K562 (cell line): ENCODE measurements around the gene LCA5L. TPM values are rescaled to one million over a fixed set of nuclear protein-coding genes. Genes with fewer than 3 reads are reported as not detected.

Experiments
- CBFA2T3 ChIP-seq: fragments of 450-650 bp; IDR thresholded peaks from 2 replicates; pipeline ENCODE4 v1.6.1; 2017
- JUND ChIP-seq, 2 experiments: IDR thresholded peaks; 2 replicates in 1 of 2; 3 replicates in 1 of 2; pipeline ENCODE4 v1.6.1; 2011; ENCODE audit warnings: borderline replicate concordance in 2 of 2, low read depth in 2 of 2, low read length in 2 of 2, improper control_type of control experiment in 1 of 2, missing biosample characterization in 1 of 2, missing genetic modification characterization in 1 of 2, missing genetic modification reagents in 1 of 2
- MAZ ChIP-seq, 2 experiments: fragments of 450-650 bp in 1 of 2; sonication (generic) in 1 of 2; formaldehyde crosslinking; IDR thresholded peaks in 1 of 2; conservative IDR thresholded peaks in 1 of 2; 2 replicates each; pipeline versions ENCODE4 v1.4.0 to v1.5.0; 2020; ENCODE audit warnings: mild to moderate bottlenecking in 1 of 2, missing genetic modification reagents in 1 of 2
- POLR2G ChIP-seq: fragments of 200-400 bp; formaldehyde crosslinking; IDR thresholded peaks from 2 replicates; pipeline ENCODE4 v1.6.1; 2017; ENCODE audit warnings: low read depth, mild to moderate bottlenecking, antibody characterized with exemption, low read length, moderate library complexity
- POLR2H ChIP-seq: IDR thresholded peaks from 2 replicates; pipeline ENCODE4 v1.6.1; 2016; ENCODE audit warnings: missing genetic modification characterization, low read depth, mild to moderate bottlenecking, control low read depth, missing compliant biosample characterization, moderate library complexity
- RB1 ChIP-seq: fragments of 450-650 bp; IDR thresholded peaks from 2 replicates; pipeline ENCODE4 v1.6.1; 2017; ENCODE audit warnings: low read depth, mild to moderate bottlenecking
- SMAD4 ChIP-seq: fragments of 250-450 bp; sonication (Bioruptor Pico); conservative IDR thresholded peaks from 2 replicates; pipeline ENCODE4 v1.8.0; 2021; ENCODE audit warnings: inconsistent platforms, mild to moderate bottlenecking, moderate library complexity
- TAF1 ChIP-seq: IDR thresholded peaks from 2 replicates; pipeline ENCODE4 v1.6.1; 2011; ENCODE audit warnings: mild to moderate bottlenecking, low read length, moderate library complexity; ENCODE audit not compliant: insufficient read depth, control insufficient read depth, severe bottlenecking; ENCODE audit errors: extremely low read depth
- ZNF695 ChIP-seq: fragments of 450-650 bp; formaldehyde crosslinking; IDR thresholded peaks from 2 replicates; pipeline ENCODE4 v1.4.0; 2020; ENCODE audit warnings: mild to moderate bottlenecking, moderate library complexity
- ZNF76 ChIP-seq: fragments of 250-450 bp; sonication (Bioruptor Pico); IDR thresholded peaks from 2 replicates; pipeline ENCODE4 v1.4.0; 2020; ENCODE audit warnings: mild to moderate bottlenecking, moderate library complexity, borderline replicate concordance
- polyA plus RNA-seq, 8 experiments: library from polyadenylated mRNA; depleted of rRNA in 4 of 8; stranded (reverse) in 5 of 8; unstranded in 3 of 8; fragments of >200 nt; fragmentation: Nextera tagmentation in 2 of 8; fragmentation: Illumina TruSeq in 1 of 8; extraction: Ambion mirVana in 2 of 8; extraction: Trizol in 1 of 8; gene quantifications; 2 replicates each; pipeline versions ENCODE4 v1.2.1 to v1.2.3, GENCODE V29; 2011 to 2014; ENCODE audit warnings: inconsistent platforms in 1 of 8, missing spikeins in 1 of 8
- total RNA-seq, 7 experiments: library from RNA; depleted of rRNA in 6 of 7; stranded (reverse); fragments of >200 nt in 6 of 7; fragmentation: Illumina TruSeq in 2 of 7; extraction: Trizol in 2 of 7; gene quantifications; 2 replicates each; pipeline versions ENCODE4 v1.2.1 to v1.2.3, GENCODE V29; 2011 to 2021; ENCODE audit warnings: low replicate concordance in 1 of 7
- TF ChIP-seq, protein P1 (sequence below): fragments of 200-800 bp; sonication (Bioruptor generic); IDR thresholded peaks from 2 replicates; pipeline ENCODE4 v1.6.1; 2017; ENCODE audit warnings: missing genetic modification characterization, missing compliant biosample characterization
- TF ChIP-seq, protein P2 (sequence below): fragments of 450-650 bp; IDR thresholded peaks from 2 replicates; pipeline ENCODE4 v1.6.1; 2016; ENCODE audit warnings: antibody characterized with exemption
- TF ChIP-seq, protein P3 (sequence below): fragments of 250-450 bp; sonication (Bioruptor Pico); IDR thresholded peaks from 2 replicates; pipeline ENCODE4 v1.5.0; 2021
- TF ChIP-seq, protein P4 (sequence below): fragments of 450-650 bp; IDR thresholded peaks from 2 replicates; pipeline ENCODE4 v1.7.1; 2018; ENCODE audit warnings: mild to moderate bottlenecking, low read depth; ENCODE audit not compliant: partially characterized antibody
- TF ChIP-seq, protein P5 (sequence below): sonication (generic); formaldehyde crosslinking; IDR thresholded peaks from 2 replicates; pipeline ENCODE4 v1.8.0; 2022; ENCODE audit warnings: mild to moderate bottlenecking, low read depth, missing genetic modification reagents

LCA5L gene
- total and polyA plus RNA-seq, 9 of the 15 experiments (the other 6 are each of a cell fraction or from before 2014, with no cell fraction given): 1.8 to 4.9 (median 3.8) TPM

DNA sequence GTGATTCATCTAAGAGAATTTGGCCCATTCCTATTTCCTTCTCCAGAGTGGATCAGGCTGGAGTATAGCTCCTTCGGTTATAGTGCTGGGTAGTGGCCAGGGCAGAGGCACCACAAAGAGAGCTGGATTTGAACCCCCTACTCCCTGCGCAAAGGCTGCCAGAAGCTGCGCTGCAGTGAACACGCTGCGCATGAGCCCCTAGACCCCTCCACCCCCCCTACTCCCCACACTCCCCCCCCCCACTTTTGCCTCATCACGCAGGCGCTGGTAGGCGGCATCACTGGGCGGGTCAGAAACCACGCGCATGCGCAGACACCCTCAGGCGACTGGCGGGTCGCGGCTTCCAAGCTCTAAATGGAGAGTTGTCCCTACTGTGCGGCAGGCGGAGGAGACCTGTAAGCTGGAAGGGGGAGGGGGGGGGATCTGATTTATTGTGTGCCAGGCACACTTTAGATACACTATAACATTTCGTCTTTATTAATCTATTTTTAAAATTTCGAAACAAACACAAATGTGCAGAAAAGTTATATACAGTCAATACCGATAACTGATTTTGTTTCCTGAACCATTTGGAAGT, 58.0 kb downstream of the LCA5L start (continued):
- TF ChIP-seq, protein P1, sequence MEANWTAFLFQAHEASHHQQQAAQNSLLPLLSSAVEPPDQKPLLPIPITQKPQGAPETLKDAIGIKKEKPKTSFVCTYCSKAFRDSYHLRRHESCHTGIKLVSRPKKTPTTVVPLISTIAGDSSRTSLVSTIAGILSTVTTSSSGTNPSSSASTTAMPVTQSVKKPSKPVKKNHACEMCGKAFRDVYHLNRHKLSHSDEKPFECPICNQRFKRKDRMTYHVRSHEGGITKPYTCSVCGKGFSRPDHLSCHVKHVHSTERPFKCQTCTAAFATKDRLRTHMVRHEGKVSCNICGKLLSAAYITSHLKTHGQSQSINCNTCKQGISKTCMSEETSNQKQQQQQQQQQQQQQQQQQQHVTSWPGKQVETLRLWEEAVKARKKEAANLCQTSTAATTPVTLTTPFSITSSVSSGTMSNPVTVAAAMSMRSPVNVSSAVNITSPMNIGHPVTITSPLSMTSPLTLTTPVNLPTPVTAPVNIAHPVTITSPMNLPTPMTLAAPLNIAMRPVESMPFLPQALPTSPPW (CRISPR knock-in tag): peak; percentile 100
- TF ChIP-seq, protein P2, sequence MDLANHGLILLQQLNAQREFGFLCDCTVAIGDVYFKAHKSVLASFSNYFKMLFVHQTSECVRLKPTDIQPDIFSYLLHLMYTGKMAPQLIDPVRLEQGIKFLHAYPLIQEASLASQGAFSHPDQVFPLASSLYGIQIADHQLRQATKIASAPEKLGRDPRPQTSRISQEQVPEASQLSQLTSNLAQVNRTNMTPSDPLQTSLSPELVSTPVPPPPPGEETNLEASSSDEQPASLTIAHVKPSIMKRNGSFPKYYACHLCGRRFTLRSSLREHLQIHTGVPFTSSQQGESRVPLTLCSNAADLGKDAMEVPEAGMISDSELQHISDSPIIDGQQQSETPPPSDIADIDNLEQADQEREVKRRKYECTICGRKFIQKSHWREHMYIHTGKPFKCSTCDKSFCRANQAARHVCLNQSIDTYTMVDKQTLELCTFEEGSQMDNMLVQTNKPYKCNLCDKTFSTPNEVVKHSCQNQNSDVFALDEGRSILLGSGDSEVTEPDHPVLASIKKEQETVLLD: peak; percentile 98
- TF ChIP-seq, protein P3, sequence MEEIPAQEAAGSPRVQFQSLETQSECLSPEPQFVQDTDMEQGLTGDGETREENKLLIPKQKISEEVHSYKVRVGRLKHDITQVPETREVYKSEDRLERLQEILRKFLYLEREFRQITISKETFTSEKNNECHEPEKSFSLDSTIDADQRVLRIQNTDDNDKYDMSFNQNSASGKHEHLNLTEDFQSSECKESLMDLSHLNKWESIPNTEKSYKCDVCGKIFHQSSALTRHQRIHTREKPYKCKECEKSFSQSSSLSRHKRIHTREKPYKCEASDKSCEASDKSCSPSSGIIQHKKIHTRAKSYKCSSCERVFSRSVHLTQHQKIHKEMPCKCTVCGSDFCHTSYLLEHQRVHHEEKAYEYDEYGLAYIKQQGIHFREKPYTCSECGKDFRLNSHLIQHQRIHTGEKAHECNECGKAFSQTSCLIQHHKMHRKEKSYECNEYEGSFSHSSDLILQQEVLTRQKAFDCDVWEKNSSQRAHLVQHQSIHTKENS: no peak
- TF ChIP-seq POLR2G (peak; percentile 73), ZNF695 (no peak), MAZ (CRISPR knock-in tag; conservative IDR thresholded peaks at IDR 0.05 in 1 of 2, IDR thresholded peaks at IDR 0.05 in 1 of 2) (peak in 1 of 2 experiments; percentile 45; a peak in 2 of 4 replicates), RB1 (0 out of 2 replicates have a peak, but pooled peaks have one; percentile 17), CBFA2T3 (no peak), SMAD4 (CRISPR knock-in tag) (0 out of 2 replicates have a peak, but pooled peaks have one; percentile 10), TAF1 (peak; percentile 63), POLR2H (tag) (peak; percentile 69), ZNF76 (0 out of 2 replicates have a peak, but pooled peaks have one; percentile 11), JUND (IDR thresholded peaks at IDR 0.05; ENCODE audit: borderline replicate concordance, low read depth, low read length) (0 out of 2 replicates have a peak, but pooled peaks have one; percentile 38), JUND (tag; IDR thresholded peaks at IDR 0.05; ENCODE audit: borderline replicate concordance, low read depth, low read length) (no peak)
- TF ChIP-seq, protein P4, sequence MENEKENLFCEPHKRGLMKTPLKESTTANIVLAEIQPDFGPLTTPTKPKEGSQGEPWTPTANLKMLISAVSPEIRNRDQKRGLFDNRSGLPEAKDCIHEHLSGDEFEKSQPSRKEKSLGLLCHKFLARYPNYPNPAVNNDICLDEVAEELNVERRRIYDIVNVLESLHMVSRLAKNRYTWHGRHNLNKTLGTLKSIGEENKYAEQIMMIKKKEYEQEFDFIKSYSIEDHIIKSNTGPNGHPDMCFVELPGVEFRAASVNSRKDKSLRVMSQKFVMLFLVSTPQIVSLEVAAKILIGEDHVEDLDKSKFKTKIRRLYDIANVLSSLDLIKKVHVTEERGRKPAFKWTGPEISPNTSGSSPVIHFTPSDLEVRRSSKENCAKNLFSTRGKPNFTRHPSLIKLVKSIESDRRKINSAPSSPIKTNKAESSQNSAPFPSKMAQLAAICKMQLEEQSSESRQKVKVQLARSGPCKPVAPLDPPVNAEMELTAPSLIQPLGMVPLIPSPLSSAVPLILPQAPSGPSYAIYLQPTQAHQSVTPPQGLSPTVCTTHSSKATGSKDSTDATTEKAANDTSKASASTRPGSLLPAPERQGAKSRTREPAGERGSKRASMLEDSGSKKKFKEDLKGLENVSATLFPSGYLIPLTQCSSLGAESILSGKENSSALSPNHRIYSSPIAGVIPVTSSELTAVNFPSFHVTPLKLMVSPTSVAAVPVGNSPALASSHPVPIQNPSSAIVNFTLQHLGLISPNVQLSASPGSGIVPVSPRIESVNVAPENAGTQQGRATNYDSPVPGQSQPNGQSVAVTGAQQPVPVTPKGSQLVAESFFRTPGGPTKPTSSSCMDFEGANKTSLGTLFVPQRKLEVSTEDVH: no peak
- TF ChIP-seq, protein P5, sequence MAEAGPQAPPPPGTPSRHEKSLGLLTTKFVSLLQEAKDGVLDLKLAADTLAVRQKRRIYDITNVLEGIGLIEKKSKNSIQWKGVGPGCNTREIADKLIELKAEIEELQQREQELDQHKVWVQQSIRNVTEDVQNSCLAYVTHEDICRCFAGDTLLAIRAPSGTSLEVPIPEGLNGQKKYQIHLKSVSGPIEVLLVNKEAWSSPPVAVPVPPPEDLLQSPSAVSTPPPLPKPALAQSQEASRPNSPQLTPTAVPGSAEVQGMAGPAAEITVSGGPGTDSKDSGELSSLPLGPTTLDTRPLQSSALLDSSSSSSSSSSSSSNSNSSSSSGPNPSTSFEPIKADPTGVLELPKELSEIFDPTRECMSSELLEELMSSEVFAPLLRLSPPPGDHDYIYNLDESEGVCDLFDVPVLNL (CRISPR knock-in tag): no peak
